Fibroblast of villous mesenchyme (primary cell): ENCODE data around the gene ZNF33B. TPM values are rescaled to one million over a fixed set of nuclear protein-coding genes. Genes with fewer than 3 reads are reported as not detected.
"Not testable (repeated sequence)": the region's sequence is repeated elsewhere in the genome, so short reads cannot be mapped to it uniquely, and the experiment has no call there.

Source experiments
- DNase-seq: peaks from one replicate; pipeline ENCODE4 v3.0.0-alpha.2; 2010; ENCODE audit warnings: low read depth
- H3K4me3 ChIP-seq: 2 replicates; pipeline ENCODE4 v1.5.1; 2011; ENCODE audit warnings: low read depth, mild to moderate bottlenecking, low read length
- total RNA-seq: library from RNA; depleted of rRNA; stranded (reverse); fragments of >200 nt; gene quantifications from 2 replicates; pipeline ENCODE4 v1.2.3, GENCODE V29; 2012
- TF ChIP-seq, protein P1 (sequence below): IDR thresholded peaks from 2 replicates; pipeline ENCODE4 v1.5.1; 2012; ENCODE audit warnings: low read depth, mild to moderate bottlenecking, low read length; ENCODE audit not compliant: insufficient read depth

ZNF33B gene
- 6.1 and 7.8 TPM in 2 replicates for total RNA-seq

DNA sequence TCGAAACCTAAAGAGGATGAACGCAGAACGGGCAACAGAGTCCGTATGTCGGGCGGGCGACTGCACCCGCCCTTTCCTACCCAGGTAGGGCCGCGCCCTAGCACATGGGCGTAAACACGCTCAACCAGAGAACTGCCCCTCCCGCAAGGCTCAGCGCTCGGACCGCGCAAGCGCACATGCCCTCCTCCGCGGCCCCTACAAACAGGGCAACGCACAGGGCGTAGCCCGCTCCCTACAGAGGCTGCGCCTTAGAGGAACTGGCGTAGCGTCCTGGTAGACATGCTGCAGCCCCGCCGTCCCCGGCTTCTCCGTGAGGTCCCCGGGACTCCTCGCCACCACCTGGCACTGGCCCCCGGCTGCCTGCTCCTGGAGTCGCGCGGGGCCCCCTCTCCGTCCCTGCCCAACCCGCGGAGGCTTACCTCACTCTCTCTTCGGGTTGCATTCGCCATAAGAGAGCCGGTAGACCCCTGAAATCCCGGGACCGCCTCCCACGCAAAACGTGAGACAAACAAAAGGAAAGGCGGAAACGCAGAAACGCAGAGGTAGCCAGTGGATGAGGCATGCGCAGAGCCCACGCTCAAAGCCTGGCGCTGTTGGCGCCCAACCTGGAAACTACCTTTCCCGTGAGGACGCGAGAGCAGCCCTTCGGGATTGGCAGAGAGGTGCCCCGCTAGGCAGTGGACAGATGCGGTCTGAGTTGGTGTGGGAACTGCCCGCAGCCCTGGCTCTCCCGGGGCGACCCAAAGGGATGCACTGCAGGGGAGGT is at the start of gene ZNF33B:
TSS of gene ZNF33B (minus strand) at position 516 of the 766 bp plus-strand sequence. CDS start 1,642 bp downstream, outside the sequence.
- TF ChIP-seq, protein P1, sequence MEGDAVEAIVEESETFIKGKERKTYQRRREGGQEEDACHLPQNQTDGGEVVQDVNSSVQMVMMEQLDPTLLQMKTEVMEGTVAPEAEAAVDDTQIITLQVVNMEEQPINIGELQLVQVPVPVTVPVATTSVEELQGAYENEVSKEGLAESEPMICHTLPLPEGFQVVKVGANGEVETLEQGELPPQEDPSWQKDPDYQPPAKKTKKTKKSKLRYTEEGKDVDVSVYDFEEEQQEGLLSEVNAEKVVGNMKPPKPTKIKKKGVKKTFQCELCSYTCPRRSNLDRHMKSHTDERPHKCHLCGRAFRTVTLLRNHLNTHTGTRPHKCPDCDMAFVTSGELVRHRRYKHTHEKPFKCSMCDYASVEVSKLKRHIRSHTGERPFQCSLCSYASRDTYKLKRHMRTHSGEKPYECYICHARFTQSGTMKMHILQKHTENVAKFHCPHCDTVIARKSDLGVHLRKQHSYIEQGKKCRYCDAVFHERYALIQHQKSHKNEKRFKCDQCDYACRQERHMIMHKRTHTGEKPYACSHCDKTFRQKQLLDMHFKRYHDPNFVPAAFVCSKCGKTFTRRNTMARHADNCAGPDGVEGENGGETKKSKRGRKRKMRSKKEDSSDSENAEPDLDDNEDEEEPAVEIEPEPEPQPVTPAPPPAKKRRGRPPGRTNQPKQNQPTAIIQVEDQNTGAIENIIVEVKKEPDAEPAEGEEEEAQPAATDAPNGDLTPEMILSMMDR, result no peak
- peak; percentile 89 for DNase-seq
- peak within 1 kb of the TSS; percentile 73 for H3K4me3 ChIP-seq

DNA sequence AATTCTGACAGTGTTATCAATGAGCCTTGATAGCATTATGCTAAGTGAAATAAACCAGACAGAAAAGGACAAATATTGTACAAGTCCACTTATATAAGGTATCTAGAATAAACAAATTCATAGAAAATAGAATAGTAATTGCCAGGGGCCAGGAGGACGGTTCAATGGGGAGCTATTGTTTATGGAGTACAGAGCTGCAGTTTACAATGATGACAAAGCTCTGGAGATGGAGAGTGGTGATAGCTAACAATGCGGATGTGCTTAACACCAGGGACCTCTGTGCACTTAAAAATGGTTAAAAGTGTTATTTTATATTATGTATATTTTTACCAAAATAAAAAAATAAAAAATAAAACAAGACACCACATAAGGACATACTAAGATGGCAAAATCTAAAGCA is 46.1 kb upstream of the ZNF33B start:
- no peak overlapping the region for H3K4me3 ChIP-seq
- no peak for DNase-seq
- TF ChIP-seq, protein P1, result no peak

- no peak overlapping the region for H3K4me3 ChIP-seq
- no peak for DNase-seq
- TF ChIP-seq, protein P1, result no peak
Measured at GRCh38 chr10:42680267-42680666, 41.9 kb upstream of the ZNF33B start.

GRCh38 chr10:42665181-42665979 is 27.0 kb upstream of the ZNF33B start:
- H3K4me3 ChIP-seq, DNase-seq: not testable (repeated sequence)

- no peak overlapping the region for H3K4me3 ChIP-seq
- no peak for DNase-seq
- TF ChIP-seq, protein P1, result no peak
Measured at GRCh38 chr10:42654419-42654818, 16.0 kb upstream of the ZNF33B start.

DNA sequence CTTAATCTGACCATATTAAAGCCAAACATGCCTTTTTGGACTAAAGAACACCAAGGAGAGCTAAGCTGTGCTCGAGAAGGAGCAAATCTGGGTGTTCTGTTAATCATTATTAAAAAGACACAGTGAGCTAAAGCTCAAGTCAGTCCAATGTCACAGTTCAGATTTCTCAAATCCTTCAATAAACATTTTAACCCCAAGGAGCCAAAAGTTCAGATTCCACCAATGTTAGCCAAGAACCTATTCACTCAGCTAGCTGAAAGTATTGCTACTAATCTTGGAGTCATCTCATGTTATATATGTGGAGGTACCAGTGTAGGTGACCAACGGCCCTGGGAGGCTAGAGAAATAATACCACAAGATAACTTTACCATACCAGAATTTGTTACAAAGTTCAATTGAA is 14.5 kb upstream of the ZNF33B start:
- no peak overlapping the region for H3K4me3 ChIP-seq
- TF ChIP-seq, protein P1, result no peak

GRCh38 chr10:42650374-42650773 is 12.0 kb upstream of the ZNF33B start:
- no peak overlapping the region for H3K4me3 ChIP-seq
- TF ChIP-seq, protein P1, result no peak
- DNase-seq, result no peak

More for the DNA sequence above, 14.5 kb upstream of the ZNF33B start:
- no peak for DNase-seq
